B cell (primary cell): ENCODE measurements around the gene TTLL6.

Experiments used
- EZH2 ChIP-seq: IDR thresholded peaks from 2 replicates; pipeline ENCODE4 v1.6.1; 2012; ENCODE audit warnings: borderline replicate concordance, low read depth, mild to moderate bottlenecking, moderate library complexity, low read length; ENCODE audit not compliant: insufficient read depth, poor library complexity, severe bottlenecking
- TF ChIP-seq, protein P1 (sequence below): fragments of 200-600 bp; IDR thresholded peaks from one replicate; pipeline ENCODE4 v1.8.0; 2022; ENCODE audit warnings: antibody characterized with exemption, mild to moderate bottlenecking

DNA sequence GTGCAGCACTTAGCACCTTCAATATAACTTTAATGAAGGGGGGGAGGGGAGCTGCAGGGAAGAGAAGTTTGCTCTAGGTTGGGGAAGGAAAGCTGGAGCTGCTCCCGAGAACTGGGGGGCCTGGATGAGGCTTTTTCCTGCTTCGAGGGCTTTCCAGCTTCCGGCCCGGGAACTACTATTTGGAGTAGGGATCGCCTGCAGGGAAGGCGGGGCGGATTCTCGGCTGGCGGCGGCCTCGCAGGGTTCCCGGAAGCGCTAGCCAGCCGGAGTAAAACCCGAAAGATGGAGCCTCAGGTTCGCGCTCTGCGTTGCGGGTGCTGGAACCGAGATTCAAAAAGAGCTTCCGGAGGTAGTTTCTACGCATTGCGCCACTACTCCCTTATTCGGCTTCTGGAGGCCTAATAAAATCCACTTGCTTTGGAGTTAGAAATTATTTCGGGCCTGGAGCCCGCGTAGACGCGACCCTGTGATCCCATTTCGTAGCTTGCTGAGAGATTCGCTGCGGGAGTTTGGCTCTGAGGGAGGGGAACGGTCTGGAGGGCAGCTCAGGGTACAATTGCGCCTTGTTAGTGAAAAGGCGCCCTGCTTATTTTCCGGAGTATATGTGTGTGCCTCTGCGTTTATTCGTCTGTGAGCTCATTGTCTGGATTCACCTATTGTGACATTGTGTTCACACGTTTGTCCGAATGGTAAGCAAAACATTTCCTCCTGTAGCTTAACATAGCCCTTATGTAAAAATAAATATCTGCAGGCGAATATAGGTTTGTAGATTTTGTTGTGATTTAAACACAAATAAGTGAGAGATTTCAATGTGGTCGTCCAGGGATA is 93.4 kb downstream of the TTLL6 start:
- TF ChIP-seq, protein P1, sequence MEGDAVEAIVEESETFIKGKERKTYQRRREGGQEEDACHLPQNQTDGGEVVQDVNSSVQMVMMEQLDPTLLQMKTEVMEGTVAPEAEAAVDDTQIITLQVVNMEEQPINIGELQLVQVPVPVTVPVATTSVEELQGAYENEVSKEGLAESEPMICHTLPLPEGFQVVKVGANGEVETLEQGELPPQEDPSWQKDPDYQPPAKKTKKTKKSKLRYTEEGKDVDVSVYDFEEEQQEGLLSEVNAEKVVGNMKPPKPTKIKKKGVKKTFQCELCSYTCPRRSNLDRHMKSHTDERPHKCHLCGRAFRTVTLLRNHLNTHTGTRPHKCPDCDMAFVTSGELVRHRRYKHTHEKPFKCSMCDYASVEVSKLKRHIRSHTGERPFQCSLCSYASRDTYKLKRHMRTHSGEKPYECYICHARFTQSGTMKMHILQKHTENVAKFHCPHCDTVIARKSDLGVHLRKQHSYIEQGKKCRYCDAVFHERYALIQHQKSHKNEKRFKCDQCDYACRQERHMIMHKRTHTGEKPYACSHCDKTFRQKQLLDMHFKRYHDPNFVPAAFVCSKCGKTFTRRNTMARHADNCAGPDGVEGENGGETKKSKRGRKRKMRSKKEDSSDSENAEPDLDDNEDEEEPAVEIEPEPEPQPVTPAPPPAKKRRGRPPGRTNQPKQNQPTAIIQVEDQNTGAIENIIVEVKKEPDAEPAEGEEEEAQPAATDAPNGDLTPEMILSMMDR: no peak
- no peak for TF ChIP-seq EZH2
